ENCODE results near the gene IFT57.
A peak's percentile ranks its signal among the peaks of the same experiment; 100 is the strongest.
"Not testable (repeated sequence)": the region's sequence is repeated elsewhere in the genome, so short reads cannot be mapped to it uniquely, and the experiment has no call there.

IFT57 gene, protein sequence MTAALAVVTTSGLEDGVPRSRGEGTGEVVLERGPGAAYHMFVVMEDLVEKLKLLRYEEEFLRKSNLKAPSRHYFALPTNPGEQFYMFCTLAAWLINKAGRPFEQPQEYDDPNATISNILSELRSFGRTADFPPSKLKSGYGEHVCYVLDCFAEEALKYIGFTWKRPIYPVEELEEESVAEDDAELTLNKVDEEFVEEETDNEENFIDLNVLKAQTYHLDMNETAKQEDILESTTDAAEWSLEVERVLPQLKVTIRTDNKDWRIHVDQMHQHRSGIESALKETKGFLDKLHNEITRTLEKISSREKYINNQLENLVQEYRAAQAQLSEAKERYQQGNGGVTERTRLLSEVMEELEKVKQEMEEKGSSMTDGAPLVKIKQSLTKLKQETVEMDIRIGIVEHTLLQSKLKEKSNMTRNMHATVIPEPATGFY

DNA sequence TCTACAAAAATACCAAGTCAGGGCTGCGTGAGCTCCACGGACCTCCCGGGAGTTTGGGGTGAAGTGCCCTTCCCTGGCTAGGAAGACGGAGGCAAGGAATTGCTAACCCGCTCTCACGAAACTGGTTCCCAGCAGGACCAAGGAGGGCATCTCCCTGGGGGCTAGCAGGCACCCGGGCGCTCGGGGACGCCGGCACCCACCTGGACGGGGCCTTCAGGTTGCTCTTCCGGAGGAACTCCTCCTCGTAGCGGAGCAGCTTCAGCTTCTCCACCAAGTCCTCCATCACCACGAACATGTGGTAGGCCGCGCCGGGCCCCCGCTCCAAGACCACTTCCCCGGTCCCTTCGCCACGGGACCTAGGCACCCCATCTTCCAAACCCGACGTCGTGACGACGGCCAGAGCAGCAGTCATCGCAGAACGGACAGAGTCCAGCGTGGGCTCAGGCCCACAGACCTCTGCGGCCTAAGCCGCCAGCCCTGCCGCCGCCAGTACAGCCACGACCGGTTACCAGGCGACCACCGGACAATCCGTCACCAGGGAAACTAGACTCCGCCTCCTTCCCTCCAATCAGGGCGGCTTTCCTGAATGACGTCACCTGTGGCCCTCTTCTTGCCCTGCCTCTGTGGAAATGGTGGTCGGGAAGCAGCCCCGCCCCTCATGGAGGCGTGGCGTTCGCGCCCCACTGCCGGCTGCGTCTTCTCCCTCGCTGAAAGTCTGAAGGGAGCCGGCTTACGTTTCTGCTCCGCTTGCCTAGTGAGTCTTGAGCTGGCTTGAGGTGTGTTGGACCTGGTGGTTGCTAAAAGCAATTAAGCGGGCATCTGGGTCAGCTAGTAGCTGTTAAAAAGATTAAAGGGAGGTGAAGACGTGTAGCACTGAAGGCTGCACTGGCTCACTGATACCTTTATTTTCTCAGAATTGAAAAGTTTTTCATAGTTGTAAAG is at the start of gene IFT57:
Gene IFT57, minus strand, starts transcription at position 514 of the 942 bp plus-strand sequence. Its CDS starts 102 bp downstream, at position 412.
- peak; percentile 93 for DNase-seq (ENCODE audit: low read depth)

DNA sequence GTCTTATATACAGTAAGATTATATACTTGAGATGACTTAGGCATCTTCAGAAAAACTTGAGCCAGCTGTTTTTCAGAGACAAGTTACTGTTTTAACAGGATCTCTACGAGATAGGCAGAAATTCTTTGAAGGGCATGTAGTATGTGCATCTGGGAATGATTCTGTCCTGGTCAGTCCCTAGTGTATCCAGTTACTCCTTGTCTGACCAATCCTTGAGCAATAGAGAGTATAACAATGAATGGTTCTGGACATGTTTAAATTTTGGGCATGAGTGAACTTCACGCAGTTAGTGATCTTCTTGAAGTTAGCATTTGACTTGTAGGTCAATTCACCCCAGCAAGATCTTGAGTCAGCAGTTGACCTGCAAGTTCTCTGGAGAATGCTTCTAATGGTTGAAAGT is 49.4 kb upstream of the IFT57 start:
- DNase-seq (ENCODE audit: low read depth) = no peak

DNA sequence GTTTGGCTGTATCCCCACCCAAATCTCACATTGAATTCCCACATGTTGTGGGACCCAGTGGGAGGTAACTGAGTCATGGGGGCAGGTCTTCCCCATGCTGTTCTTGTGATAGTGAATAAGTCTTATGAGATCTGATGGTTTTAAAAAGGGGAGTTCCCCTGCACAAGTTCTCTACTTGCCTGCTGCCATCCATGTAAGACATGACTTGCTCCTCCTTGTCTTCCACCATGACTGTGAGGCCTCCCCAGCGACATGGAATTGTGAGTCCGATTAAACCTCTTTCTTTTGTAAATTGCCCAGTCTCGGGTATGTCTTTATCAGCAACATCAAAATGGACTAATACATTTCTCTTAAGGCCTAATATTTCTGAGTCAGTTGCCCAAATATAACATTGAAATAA is 46.0 kb upstream of the IFT57 start:
- DNase-seq (ENCODE audit: low read depth) = not testable (repeated sequence)

DNA sequence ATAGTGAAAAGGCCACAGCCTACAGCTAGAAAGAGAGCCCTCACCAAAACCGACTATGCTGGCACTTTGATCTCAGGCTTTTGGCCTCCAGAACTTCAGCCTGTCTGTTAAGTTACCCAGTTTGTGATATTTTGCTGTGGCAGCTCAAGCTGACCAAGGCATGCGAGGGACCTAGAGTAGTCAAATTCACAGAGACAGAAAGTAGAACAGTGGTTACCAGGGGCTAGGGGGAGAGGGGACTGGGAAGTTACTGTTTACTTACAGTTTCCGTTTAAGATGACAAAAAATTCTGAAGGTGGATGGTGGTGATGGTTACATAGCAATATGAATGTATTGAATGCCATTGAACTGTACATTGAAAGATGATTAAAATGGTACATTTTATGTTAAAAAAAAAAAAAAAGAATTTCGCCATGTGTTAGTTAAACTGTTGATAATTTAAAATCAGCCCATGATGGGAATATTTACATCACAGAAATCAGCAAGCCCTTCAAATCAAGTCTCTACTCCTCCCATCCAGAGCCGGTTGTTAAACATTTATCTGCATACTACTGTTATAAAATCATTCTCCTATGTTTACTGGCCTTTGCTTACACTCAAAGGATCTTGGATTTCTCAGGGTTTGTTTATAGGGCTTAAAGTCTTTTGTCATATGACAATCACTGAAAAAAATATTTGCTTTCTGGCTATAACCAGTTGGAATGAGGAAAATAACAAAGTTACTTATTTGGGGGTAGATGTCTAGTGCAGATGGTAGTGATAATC is 42.5 kb upstream of the IFT57 start:
- not testable (repeated sequence) for DNase-seq (ENCODE audit: low read depth)

DNA sequence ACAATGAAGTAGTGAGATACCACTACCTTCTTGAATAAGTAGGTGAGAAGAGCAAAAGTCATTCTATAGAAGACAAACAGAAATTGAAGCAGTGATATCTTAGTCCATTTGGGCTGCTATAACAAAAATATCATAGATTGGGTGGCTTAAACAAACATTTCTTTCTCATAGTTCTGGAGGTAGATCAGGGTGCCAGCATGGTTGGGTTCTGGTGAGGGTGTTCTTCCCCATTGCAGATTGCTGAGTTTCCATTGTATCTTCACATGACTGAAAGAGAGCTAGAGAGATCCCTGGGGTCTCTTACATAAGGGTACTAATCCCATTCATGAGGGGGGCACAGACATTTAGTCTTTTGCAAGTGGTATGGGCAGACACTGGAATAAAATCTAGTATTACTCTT is 32.9 kb upstream of the IFT57 start:
- no peak for DNase-seq (ENCODE audit: low read depth)

DNA sequence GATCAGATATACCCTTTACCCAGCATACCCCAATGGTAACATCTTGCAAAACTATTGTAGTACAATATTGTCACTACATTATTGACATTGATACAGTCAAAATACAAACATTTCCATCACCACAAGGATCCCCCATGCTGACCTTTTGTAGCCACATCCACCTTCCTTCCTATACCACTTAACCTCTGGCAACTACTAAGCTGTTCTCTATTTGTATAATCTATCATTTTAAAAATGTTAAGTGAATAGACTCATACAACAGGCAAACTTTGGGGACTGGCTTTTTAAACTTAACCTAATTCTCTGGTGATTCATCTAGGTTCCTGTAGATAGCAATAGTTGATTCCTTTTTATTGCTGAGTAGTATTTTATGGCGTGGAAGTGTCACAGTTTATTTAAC is 29.6 kb upstream of the IFT57 start:
- DNase-seq (ENCODE audit: low read depth) = no peak

DNA sequence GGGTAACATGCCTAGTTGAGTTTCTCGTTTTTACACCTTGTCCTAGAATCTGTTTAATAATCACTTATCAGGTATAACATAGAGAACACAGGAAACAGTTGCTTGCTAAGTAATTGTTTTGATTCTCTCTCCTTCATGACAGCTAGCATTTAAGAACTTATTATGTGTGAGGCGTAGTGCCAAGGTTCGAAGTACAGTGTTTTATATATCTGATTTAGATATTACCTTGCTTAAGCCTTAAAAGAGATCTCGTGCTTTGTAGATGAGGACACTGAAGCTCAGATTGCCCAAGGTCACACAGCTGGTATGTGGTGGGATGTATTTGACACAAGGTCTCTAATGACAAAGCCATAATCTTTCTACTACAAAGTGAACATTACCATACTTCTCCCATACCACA is 29.0 kb upstream of the IFT57 start:
- DNase-seq (ENCODE audit: low read depth) = no peak

DNA sequence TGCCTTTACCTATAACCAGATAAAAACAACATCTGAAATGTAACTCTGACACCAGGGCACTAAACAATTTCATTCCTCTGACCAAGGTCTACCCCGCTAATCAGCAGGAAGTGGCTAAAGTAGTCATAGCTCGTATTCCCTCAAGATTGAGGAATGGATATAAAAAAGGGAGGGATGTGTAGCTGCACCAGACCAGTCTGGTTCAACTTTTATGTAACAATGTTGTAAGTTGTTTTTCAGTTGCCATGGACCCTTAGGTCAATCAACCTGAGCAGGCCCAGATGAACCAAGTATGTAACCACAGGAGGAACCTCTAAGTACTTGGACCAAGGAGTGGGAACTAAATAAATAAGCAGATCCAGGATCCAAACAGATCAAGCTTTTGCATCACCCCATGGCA is 28.4 kb upstream of the IFT57 start:
- no peak for DNase-seq (ENCODE audit: low read depth)

DNA sequence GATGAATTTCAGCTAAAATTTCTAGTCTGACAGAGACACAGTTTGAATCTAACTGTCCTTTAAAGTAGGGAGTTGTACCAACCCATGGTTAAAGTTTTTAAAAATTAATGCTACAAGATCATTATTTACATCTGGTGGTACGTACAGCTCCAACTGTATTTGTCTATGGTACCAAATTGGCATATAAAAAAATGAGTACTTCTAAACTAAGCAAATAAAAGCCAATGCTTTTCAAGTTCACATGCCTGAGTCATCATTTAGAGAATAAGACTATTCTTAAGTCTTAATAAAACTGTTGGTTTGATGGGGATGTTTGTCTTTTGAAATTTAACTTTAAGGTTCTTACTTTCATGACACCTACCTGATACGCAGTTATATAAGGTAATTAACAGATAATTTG is 21.0 kb upstream of the IFT57 start:
- DNase-seq (ENCODE audit: low read depth) = no peak

DNA sequence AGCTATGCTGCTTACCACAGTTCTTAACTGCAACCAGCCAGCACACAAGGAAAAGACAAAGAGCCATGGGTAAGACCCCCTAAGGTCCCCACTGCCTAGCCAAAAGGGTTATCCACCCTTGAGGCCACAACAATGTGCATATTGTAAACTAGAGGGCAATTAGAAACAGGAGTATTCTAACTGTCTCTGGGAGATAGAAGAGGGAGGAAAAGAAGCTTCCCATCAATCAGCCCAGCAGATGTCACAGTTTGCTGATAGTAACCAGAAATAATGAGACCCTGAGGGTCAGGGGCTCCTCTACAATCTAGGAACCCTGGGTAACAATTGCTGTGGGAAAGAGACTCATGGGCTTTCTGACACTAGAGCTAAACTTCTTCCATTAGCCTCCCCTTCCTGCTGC is 20.6 kb upstream of the IFT57 start:
- DNase-seq (ENCODE audit: low read depth) = no peak

DNA sequence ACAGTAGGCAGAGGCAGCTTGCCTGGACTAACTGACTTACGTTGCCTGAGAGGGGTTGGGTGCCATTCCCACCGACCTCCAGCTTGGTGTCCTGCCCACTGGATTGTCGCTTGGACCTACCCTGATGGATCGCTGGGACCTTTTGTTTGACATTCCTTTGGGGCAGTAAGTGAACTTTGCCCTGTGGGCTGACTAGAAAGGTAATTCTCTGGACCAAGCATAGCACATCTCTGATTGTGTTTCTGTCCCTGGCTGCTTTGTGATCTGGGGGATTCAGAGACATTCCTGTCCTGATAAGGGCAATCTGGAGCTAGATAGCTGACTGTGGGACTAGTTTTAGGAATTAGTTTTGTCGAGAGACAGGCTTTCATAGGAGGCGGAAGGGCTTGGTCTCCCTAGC is 19.5 kb upstream of the IFT57 start:
- no peak for DNase-seq (ENCODE audit: low read depth)

DNA sequence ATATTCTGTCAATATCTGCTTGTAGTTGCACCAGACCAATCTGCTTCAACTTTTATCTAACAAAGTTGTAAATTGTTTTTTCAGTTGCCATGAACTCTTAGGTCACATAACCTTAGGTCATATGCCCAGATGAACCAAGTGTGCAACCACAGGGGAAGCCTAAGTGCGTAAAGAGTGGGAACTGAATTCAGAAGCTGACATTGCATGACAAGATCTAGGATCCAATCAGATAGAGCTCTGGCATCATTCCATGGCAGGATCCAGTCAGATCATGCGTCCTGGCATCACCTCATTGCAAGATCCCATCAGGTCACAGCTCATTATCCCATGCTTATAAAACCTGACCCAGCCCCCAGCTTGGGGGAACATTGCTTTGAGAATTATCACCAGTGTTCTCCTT is 18.9 kb upstream of the IFT57 start:
- no peak for DNase-seq (ENCODE audit: low read depth)

DNA sequence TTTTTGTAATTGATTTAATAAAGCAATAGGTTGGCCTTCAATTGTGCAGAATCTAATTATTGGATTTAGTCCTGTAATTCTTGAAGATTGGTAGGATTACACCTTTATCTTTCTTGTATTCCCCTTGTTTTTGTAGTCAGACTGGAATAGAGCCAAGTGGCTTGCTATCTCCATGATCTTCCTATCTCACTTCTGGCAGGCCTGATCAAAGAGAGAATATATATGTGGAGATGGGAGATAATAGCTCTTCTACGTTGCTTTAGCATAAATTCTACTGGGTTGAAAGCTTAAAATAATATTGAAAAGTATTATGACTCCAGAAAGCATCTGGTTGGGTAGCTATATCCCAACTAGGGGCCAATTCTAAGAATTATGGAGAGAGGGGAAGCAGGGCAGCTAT is 16.9 kb upstream of the IFT57 start:
- no peak for DNase-seq (ENCODE audit: low read depth)

DNA sequence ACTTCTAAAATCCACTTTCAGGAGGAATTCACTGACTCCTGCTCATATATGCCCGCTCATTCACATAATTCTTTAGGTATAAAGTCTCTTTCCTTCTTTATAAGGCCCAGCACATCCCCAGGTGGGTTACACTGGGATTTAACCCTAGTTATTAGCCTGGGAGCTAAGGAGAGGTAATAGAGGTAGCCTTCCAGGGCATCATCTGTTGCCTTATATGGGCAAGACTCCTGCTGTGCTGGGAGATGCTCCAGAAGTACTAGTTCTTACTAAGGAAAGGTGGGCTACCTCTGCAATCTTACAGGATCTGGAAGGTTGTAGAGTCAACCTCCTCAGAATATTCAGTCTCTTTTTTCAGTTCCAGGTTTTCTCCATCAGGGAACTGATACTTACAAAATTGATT is 13.1 kb upstream of the IFT57 start:
- DNase-seq (ENCODE audit: low read depth) = no peak

DNA sequence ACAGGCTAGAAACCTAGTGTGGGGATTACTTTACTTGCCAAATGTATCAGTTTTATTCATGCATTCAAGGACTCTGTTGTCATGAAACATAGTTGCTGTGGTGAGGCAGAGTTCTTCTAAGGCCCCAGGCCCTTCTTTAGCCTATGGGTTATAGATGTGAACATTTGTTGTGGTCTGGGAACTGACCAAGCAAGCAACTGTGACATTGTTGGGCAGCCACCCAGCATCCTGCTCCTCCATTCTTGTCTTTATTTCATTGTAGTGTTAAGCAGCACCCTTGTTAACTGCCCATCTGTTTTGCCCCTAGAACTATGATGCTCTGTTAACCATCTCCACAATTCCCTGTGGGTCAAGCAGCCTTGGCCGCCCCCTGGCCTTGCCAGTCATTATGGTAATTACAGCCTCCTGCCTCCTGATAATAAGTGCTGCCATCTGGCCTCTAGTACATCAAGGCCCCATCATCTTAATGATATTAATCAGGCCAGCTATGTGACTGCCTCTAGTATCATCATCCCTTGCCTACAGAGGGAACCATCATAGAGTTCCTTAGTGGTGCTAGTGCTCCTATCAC is 12.2 kb upstream of the IFT57 start:
- DNase-seq (ENCODE audit: low read depth) = no peak

DNA sequence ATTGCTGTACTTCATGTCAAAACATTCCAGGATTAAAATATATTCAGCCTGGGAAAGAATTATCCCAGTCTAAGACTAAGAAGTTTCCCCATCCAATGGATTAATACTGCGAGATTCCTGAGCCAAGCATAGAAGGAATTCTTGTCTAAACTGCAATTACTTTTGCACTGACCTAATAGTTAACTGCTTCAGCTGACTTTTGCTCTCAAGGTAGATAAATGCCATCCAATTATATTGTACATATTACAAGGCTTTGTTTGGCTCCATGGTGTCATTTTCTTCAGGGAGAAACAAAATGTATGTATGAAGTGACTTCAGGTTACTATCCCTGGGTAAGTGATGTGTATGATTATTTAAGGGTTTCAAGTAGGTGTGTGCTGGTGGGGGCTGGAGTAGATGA is 6.1 kb upstream of the IFT57 start:
- DNase-seq (ENCODE audit: low read depth) = no peak

DNA sequence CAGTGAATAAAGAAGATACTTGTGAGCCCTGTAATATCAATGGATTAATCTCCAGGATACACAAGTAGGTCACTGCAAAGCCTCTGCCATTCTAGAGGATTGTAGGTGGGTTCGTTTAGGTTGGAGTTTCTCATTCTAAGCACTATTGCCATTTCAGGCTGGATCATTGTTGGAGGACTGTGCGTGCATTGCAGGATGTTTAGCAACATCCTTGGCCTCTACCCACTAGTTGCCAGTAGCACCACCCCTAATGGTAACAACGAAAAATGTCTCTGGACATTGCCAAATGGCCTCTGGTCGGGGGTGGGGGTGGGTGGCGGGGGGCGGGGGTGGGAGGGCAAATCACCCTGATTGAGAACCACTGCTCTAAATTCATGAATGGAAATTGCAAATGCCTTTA is 4.9 kb upstream of the IFT57 start:
- DNase-seq (ENCODE audit: low read depth) = no peak

DNA sequence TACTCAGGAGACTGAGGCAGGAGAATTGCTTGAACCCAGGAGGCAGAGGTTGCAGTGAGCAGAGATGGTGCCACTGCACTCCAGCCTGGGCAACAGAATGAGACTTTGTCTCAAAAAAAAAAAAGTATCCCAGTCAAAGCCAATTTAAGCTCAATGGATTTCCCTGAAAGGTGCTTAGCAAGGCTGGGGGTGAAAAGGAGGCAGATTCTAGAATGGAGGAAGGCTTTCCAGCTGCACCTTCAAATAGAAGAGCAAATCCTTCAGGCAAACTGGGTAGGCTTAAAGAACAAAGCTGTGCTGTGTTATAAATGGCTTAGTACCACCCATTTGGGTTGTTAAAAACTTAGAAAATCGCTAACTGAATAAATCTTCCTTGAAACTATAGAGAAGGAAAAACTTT is 3.0 kb upstream of the IFT57 start:
- no peak for DNase-seq (ENCODE audit: low read depth)

DNA sequence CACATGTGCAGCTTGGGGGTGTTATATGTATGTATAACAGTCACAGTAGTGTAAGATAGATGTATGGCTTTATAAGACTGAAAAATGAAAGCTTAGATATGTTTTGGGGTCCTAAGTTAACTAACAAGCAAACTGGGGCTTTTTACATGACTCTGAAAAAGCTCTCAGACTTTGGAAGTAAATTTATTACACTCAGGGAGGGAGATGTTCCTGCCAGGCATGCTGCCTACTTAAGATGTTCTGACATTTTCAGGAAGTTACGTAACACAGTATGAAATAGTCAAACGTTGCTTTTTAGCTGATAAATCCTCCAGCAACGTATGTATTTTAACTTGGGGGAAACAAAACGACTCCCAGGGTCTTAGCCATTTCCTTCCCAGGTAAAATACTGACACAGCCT is 1.7 kb upstream of the IFT57 start:
- DNase-seq (ENCODE audit: low read depth) = no peak

DNA sequence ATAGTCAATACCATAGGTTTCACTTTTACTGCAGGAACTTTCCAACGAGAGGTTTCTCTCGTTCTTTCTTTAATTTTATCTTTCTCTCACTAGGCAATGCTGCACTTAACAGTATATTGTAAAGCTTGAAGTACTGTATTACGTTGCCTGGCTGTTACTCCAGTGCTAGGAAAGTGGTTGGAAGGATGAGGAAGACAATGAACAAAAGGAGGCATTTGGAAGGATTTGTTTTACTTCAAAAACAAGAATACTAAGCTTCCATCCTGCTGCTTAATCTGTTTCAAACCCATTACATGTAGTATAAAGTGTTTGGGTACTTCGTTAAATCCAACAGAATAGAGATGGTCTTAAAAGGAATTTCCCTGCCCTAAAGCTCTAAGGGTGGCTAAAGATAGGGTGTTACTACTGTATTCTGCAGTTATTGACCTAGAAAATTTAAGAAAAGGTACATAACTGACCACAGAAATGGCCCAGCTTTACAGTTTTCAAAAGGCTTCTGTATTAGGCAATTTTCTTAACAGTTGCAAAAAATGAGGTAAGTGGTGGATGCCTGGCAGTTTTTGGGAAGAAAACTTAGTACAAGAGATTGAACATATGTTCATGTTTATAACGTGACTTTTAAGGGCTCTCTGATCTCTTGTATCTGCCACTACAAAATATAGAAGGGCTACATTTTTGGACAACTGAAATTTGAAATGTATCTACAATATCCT is 785 bp upstream of the IFT57 start:
- no peak for DNase-seq (ENCODE audit: low read depth)

DNA sequence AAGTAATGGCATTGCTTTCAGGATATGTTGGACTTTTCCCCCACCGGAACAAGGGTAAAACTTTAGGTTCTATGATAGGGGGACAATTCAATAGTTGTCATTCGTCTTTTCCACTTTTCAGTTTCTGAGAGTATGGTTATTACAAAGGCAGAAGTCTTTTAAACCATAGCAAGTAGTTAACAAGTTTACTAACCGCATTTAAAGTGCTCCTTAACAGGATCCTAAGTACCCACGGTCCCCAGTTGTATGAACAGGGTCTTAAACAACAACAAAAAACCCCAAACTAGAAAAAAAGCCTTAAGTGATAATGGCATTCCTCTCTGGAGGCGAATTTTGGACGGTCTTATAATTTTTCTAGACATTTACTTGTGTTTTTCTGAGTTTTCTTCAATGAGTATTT is 831 bp downstream of the IFT57 start:
- DNase-seq (ENCODE audit: low read depth) = no peak
